Measurements from ENCODE around the gene RAD51AP1. TPM values are rescaled to one million over a fixed set of nuclear protein-coding genes. Genes with fewer than 3 reads are reported as not detected.
A peak's percentile ranks its signal among the peaks of the same experiment; 100 is the strongest.

Gene RAD51AP1
- total and polyA plus RNA-seq, 2 of the 8 experiments (the other 6 are each of a cell fraction or from before 2014, with no cell fraction given): 29.7 to 48.3 TPM

GRCh38 chr12:4540170-4540569 is 1.5 kb downstream of the RAD51AP1 start:
- CTCF ChIA-PET (ENCODE audit: partially characterized antibody): interaction anchor here (0.6 to 1.1 kb wide), 3 partner anchors 64 to 218 kb away, joined by 4 to 5 read pairs (median 5); no protein-coding TSS in a partner anchor
- Histone ChIP-seq H4K8ac (ENCODE audit: extremely low read depth, insufficient read depth, low read length) (no peak overlapping the region), H2BK20ac (ENCODE audit: low read length) (no peak overlapping the region), H2AFZ (ENCODE audit: low read length) (no peak overlapping the region), H2BK15ac (ENCODE audit: low read length) (no peak overlapping the region), H3K9me3 (ENCODE audit: insufficient read depth in 2 of 2, low read depth in 1 of 2, low read length in 1 of 2) (no peaks in the 10 kb centered on the region), H3K14ac (ENCODE audit: insufficient read length) (no peak overlapping the region), H3K18ac (ENCODE audit: extremely low read depth, low read length) (no peak overlapping the region), H3K27me3 (replicated peaks in 1 of 4; ENCODE audit: control insufficient read depth in 3 of 4, extremely low read depth in 1 of 4, insufficient read depth in 3 of 4, low read length in 3 of 4) (no peaks in the 10 kb centered on the region), H4K5ac (ENCODE audit: insufficient read length, low read depth, low read length) (no peak overlapping the region), H3K23ac (ENCODE audit: insufficient read length) (no peak overlapping the region), H2BK120ac (replicated peaks; ENCODE audit: low read depth, low read length) (no peak overlapping the region), H4K20me1 (replicated peaks in 1 of 2; ENCODE audit: control insufficient read depth in 1 of 2, insufficient read depth in 2 of 2, low read length in 2 of 2) (peaks cover 0 to 2% of the 10 kb centered on the region in 2 experiments), H2AK5ac (ENCODE audit: low read depth, low read length) (no peak overlapping the region), H3K4me2 (ENCODE audit: insufficient read depth in 1 of 2, low read depth in 2 of 2, low read length in 2 of 2) (peak overlapping the region; percentile 82 to 87; a peak in 3 of 4 replicates), H3K56ac (replicated peaks; ENCODE audit: insufficient read length, low read depth, low read length) (no peak overlapping the region), H3K4ac (replicated peaks; ENCODE audit: insufficient read length, low read depth, low read length) (no peak overlapping the region), H3K4me1 (replicated peaks in 1 of 4; ENCODE audit: control insufficient read depth in 3 of 4, insufficient read depth in 4 of 4, low read length in 3 of 4) (peaks cover 0 to 6% (median 2%) of the 10 kb centered on the region in 4 experiments; a peak in 4 of 7 replicates), H2BK5ac (ENCODE audit: low read depth, low read length) (no peak overlapping the region), H3K79me1 (ENCODE audit: low read depth, low read length) (no peaks in the 10 kb centered on the region), H3K79me2 (ENCODE audit: control insufficient read depth in 1 of 2, insufficient read depth in 2 of 2, low read length in 2 of 2) (peaks cover 7 to 45% of the 10 kb centered on the region in 2 experiments), H3K36me3 (ENCODE audit: control insufficient read depth in 2 of 4, insufficient read depth in 4 of 4, low read length in 3 of 4) (peaks cover 0 to 28% (median 17%) of the 10 kb centered on the region in 4 experiments; a peak in 4 of 8 replicates), H4K91ac (replicated peaks; ENCODE audit: insufficient read length, low read length) (no peak overlapping the region), H3K9ac (replicated peaks in 1 of 4; ENCODE audit: extremely low read depth in 1 of 4, low read depth in 3 of 4, low read length in 3 of 4) (peak overlapping the region; percentile 16 to 99 (median 54); a peak in 4 of 7 replicates), H3K4me3 (ENCODE audit: extremely low read depth in 1 of 4, insufficient read depth in 2 of 4, low read depth in 3 of 4, low read length in 4 of 4) (peak overlapping the region in 2 of 4 experiments; percentile 88 to 100; a peak in 4 of 8 replicates), H2BK12ac (ENCODE audit: low read depth, low read length) (no peak overlapping the region), H3K27ac (ENCODE audit: low read depth, low read length) (no peak overlapping the region), H3K23me2 (ENCODE audit: low read depth, low read length) (peaks cover 10% of the 10 kb centered on the region)
- DNase-seq (ENCODE audit: low read depth in 1 of 2, low spot score in 2 of 2) (no peak), FAIRE-seq (no peak)
- WGBS, 2 experiments (ENCODE audit: extremely low coverage in 1 of 2, insufficient coverage in 1 of 2, insufficient read length in 1 of 2, insufficient replicate concordance in 2 of 2, low coverage in 1 of 2, low lambda C conversion rate in 2 of 2, missing lambda C conversion rate in 1 of 2): 94% methylated on average over 3 of the region's 3 CpGs; no CpG with 5 or more reads in 1 of the 2 experiments
- POLR2A ChIA-PET (ENCODE audit: partially characterized antibody): interaction anchor here (1.7 kb wide), 1 partner anchor 10 kb away, joined by 8 read pairs; no protein-coding TSS in a partner anchor
- no peak for TF ChIP-seq CREB1 (IDR thresholded peaks at IDR 0.05)
- TF ChIP-seq GABPA (IDR thresholded peaks at IDR 0.05; ENCODE audit: borderline replicate concordance, insufficient read depth, low read length): no peak
- TF ChIP-seq EZH2 (IDR thresholded peaks at IDR 0.05; ENCODE audit: low read depth, low read length, severe bottlenecking): no peak
- no peak for TF ChIP-seq SIRT6 (IDR thresholded peaks at IDR 0.05; ENCODE audit: low read length)
- TF ChIP-seq KDM1A (IDR thresholded peaks at IDR 0.05; ENCODE audit: borderline replicate concordance, low read length): no peak
- TF ChIP-seq PHF8 (conservative IDR thresholded peaks at IDR 0.05; ENCODE audit: low read depth, low read length): no peak
- TF ChIP-seq TBP (IDR thresholded peaks at IDR 0.05; ENCODE audit: low read depth, low read length): no peak
- no peak for TF ChIP-seq TCF12 (IDR thresholded peaks at IDR 0.05; ENCODE audit: low read depth, low read length)
- TF ChIP-seq, protein P1, sequence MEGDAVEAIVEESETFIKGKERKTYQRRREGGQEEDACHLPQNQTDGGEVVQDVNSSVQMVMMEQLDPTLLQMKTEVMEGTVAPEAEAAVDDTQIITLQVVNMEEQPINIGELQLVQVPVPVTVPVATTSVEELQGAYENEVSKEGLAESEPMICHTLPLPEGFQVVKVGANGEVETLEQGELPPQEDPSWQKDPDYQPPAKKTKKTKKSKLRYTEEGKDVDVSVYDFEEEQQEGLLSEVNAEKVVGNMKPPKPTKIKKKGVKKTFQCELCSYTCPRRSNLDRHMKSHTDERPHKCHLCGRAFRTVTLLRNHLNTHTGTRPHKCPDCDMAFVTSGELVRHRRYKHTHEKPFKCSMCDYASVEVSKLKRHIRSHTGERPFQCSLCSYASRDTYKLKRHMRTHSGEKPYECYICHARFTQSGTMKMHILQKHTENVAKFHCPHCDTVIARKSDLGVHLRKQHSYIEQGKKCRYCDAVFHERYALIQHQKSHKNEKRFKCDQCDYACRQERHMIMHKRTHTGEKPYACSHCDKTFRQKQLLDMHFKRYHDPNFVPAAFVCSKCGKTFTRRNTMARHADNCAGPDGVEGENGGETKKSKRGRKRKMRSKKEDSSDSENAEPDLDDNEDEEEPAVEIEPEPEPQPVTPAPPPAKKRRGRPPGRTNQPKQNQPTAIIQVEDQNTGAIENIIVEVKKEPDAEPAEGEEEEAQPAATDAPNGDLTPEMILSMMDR (IDR thresholded peaks at IDR 0.05; ENCODE audit: control extremely low read depth in 1 of 3, insufficient read depth in 1 of 3, low read depth in 1 of 3, low read length in 3 of 3): no peak
